HG03045 (cell line): Measurements from ENCODE around the gene DNASE2B.
A peak's percentile ranks its signal among the peaks of the same experiment; 100 is the strongest.

Experiments used
- ATAC-seq: cut with Tn5 transposase; IDR thresholded peaks from one replicate; pipeline ENCODE4 v1.9.1; 2021; ENCODE audit warnings: mild to moderate bottlenecking, moderate library complexity; ENCODE audit not compliant: unreplicated experiment

DNASE2B gene

GRCh38 chr1:84410328-84411095, 12.2 kb downstream of the DNASE2B start:
- ATAC-seq = no peak

- ATAC-seq = no peak
These were observed 14.1 kb downstream of the DNASE2B start for GRCh38 chr1:84412316-84412942.

- no peak for ATAC-seq
These were observed 17.1 kb downstream of the DNASE2B start for GRCh38 chr1:84415396-84415795.

GRCh38 chr1:84422909-84423308, 24.6 kb downstream of the DNASE2B start:
- no peak for ATAC-seq

- no peak for ATAC-seq
These were observed 26.3 kb downstream of the DNASE2B start for GRCh38 chr1:84424513-84425149.

- no peak for ATAC-seq
These were observed 27.0 kb downstream of the DNASE2B start for GRCh38 chr1:84425150-84425896.

GRCh38 chr1:84426376-84426775, 28.1 kb downstream of the DNASE2B start:
- ATAC-seq = no peak

GRCh38 chr1:84427250-84428188, 29.2 kb downstream of the DNASE2B start:
- ATAC-seq = no peak

GRCh38 chr1:84428235-84428634, 30.0 kb downstream of the DNASE2B start:
- no peak for ATAC-seq

- no peak for ATAC-seq
These were observed 30.9 kb downstream of the DNASE2B start for GRCh38 chr1:84429231-84429630.

GRCh38 chr1:84430546-84430945, 32.3 kb downstream of the DNASE2B start:
- no peak for ATAC-seq

GRCh38 chr1:84433258-84434080, 35.2 kb downstream of the DNASE2B start:
- ATAC-seq = no peak

GRCh38 chr1:84434081-84434769, 35.9 kb downstream of the DNASE2B start:
- no peak for ATAC-seq

- no peak for ATAC-seq
These were observed 36.7 kb downstream of the DNASE2B start for GRCh38 chr1:84434801-84435549.

GRCh38 chr1:84436876-84437655, 38.8 kb downstream of the DNASE2B start:
- no peak for ATAC-seq

GRCh38 chr1:84442256-84442655, 44.0 kb downstream of the DNASE2B start:
- peak; percentile 96 for ATAC-seq
